Transverse colon (tissue), 4 donors: ENCODE measurements around the gene C1QTNF2.

ENCODE experiments used
- CTCF ChIP-seq, 5 experiments: fragments of 200-600 bp in 3 of 5; fragments of 450-650 bp in 2 of 5; sonication (generic) in 3 of 5; IDR thresholded peaks; 1 replicate in 2 of 5; 2 replicates in 3 of 5; pipeline ENCODE4 v1.5.1; 2016 to 2017; ENCODE audit warnings: antibody characterized with exemption in 5 of 5, inconsistent platforms in 3 of 5, mild to moderate bottlenecking in 2 of 5, moderate library complexity in 1 of 5
- POLR2AphosphoS5 ChIP-seq, 3 donors: sonication (generic); formaldehyde crosslinking; IDR thresholded peaks; one replicate each; pipeline ENCODE4 v1.6.1; 2016; ENCODE audit warnings: antibody characterized with exemption in 3 of 3

- no peak for TF ChIP-seq CTCF (IDR thresholded peaks at IDR 0.05)
- no peak for TF ChIP-seq POLR2AphosphoS5 (IDR thresholded peaks at IDR 0.05)
Observed at GRCh38 chr5:160347448-160347847, 23.0 kb downstream of the C1QTNF2 start.
